Suprapubic skin (tissue), 4 donors: ENCODE measurements around the gene PEBP1.

Experiments
- POLR2A ChIP-seq, 2 donors: fragments of 450-650 bp; IDR thresholded peaks; one replicate each; pipeline ENCODE4 v1.6.1; 2017; ENCODE audit warnings: antibody characterized with exemption in 2 of 2, mild to moderate bottlenecking in 2 of 2, moderate library complexity in 2 of 2
- POLR2AphosphoS5 ChIP-seq, 3 donors: sonication (generic); formaldehyde crosslinking; IDR thresholded peaks; one replicate each; pipeline ENCODE4 v1.6.1; 2017; ENCODE audit warnings: antibody characterized with exemption in 3 of 3
- TF ChIP-seq, protein P1 (sequence below), 2 donors: fragments of 200-600 bp in 1 of 2; fragments of 450-650 bp in 1 of 2; sonication (generic) in 1 of 2; IDR thresholded peaks; one replicate each; pipeline ENCODE4 v1.5.1; 2016 to 2019; ENCODE audit warnings: antibody characterized with exemption in 2 of 2, mild to moderate bottlenecking in 1 of 2, moderate library complexity in 1 of 2

DNA sequence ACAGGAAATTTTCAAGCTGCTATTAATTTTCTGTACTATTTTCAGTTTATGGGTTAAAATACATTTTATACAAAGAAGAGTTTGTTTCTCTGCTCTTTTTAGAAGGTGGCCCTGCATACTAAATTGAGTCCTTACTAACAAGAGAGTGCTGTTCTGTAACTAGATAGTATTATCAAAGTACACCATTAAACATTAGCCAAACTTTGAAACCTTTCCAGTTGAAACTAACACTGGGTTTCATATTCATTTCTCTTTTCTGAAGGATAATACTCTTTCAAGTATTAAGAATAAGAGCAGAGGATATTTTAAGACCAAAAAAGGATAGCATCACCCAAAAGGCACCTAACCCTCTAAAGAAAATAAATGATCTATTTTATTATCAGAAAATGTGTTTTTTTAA is 47.2 kb downstream of the PEBP1 start:
- TF ChIP-seq, protein P1, sequence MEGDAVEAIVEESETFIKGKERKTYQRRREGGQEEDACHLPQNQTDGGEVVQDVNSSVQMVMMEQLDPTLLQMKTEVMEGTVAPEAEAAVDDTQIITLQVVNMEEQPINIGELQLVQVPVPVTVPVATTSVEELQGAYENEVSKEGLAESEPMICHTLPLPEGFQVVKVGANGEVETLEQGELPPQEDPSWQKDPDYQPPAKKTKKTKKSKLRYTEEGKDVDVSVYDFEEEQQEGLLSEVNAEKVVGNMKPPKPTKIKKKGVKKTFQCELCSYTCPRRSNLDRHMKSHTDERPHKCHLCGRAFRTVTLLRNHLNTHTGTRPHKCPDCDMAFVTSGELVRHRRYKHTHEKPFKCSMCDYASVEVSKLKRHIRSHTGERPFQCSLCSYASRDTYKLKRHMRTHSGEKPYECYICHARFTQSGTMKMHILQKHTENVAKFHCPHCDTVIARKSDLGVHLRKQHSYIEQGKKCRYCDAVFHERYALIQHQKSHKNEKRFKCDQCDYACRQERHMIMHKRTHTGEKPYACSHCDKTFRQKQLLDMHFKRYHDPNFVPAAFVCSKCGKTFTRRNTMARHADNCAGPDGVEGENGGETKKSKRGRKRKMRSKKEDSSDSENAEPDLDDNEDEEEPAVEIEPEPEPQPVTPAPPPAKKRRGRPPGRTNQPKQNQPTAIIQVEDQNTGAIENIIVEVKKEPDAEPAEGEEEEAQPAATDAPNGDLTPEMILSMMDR (IDR thresholded peaks at IDR 0.05), result no peak
- TF ChIP-seq POLR2AphosphoS5 (IDR thresholded peaks at IDR 0.05), result no peak
- TF ChIP-seq POLR2A (IDR thresholded peaks at IDR 0.05), result no peak
